C4-2B (cell line): ENCODE data around the gene EXOC6.

Source experiments
- CTCF ChIP-seq: fragments of 450-650 bp; conservative IDR thresholded peaks from 2 replicates; pipeline ENCODE4 v1.5.1; 2017; ENCODE audit warnings: mild to moderate bottlenecking
- ZFX ChIP-seq: fragments of 450-650 bp; IDR thresholded peaks from 2 replicates; pipeline ENCODE4 v1.6.1; 2017

- TF ChIP-seq CTCF, result no peak
- no peak for TF ChIP-seq ZFX
These were observed 228.6 kb downstream of the EXOC6 start for GRCh38 chr10:93076871-93077270.
